Upper lobe of left lung (tissue), 4 donors: ENCODE measurements around the gene ACYP1.

ENCODE experiments used
- CTCF ChIP-seq, 6 experiments: fragments of 450-650 bp in 4 of 6; fragments of 200-600 bp in 2 of 6; sonication (generic) in 2 of 6; IDR thresholded peaks; one replicate each; pipeline ENCODE4 v1.5.1; 2016 to 2019; ENCODE audit warnings: antibody characterized with exemption in 6 of 6
- EP300 ChIP-seq, 4 donors: sonication (generic); formaldehyde crosslinking; IDR thresholded peaks; one replicate each; pipeline ENCODE4 v1.5.1; 2017; ENCODE audit warnings: antibody characterized with exemption in 4 of 4, control low read depth in 2 of 4
- POLR2A ChIP-seq, 4 donors: fragments of 450-650 bp; IDR thresholded peaks; one replicate each; pipeline ENCODE4 v1.5.1; 2016 to 2017; ENCODE audit warnings: antibody characterized with exemption in 4 of 4, mild to moderate bottlenecking in 2 of 4
- POLR2AphosphoS5 ChIP-seq, 2 donors: sonication (generic); formaldehyde crosslinking; IDR thresholded peaks; one replicate each; pipeline ENCODE4 v1.5.1; 2017; ENCODE audit warnings: antibody characterized with exemption in 2 of 2

GRCh38 chr14:75070383-75070782 lies 6.6 kb upstream of the ACYP1 start:
- TF ChIP-seq CTCF (IDR thresholded peaks at IDR 0.05) (no peak), POLR2AphosphoS5 (IDR thresholded peaks at IDR 0.05) (no peak), POLR2A (IDR thresholded peaks at IDR 0.05) (no peak), EP300 (IDR thresholded peaks at IDR 0.05) (no peak)
